Tibial nerve (tissue), 4 donors: ENCODE data around the gene WFDC5.

Source experiments
- EP300 ChIP-seq, 2 donors: sonication (generic); formaldehyde crosslinking; IDR thresholded peaks; one replicate each; pipeline ENCODE4 v1.6.1; 2017; ENCODE audit warnings: antibody characterized with exemption in 2 of 2, mild to moderate bottlenecking in 1 of 2
- POLR2A ChIP-seq, 2 donors: fragments of 450-650 bp; IDR thresholded peaks; one replicate each; pipeline ENCODE4 v1.6.1; 2017; ENCODE audit warnings: antibody characterized with exemption in 2 of 2, mild to moderate bottlenecking in 2 of 2, moderate library complexity in 2 of 2
- TF ChIP-seq, protein P1 (sequence below), 5 experiments: fragments of 200-600 bp in 3 of 5; fragments of 450-650 bp in 2 of 5; sonication (generic) in 3 of 5; IDR thresholded peaks; one replicate each; pipeline ENCODE4 v1.5.1; 2016 to 2019; ENCODE audit warnings: antibody characterized with exemption in 5 of 5, mild to moderate bottlenecking in 3 of 5, moderate library complexity in 2 of 5

- TF ChIP-seq POLR2A (IDR thresholded peaks at IDR 0.05) (no peak), EP300 (IDR thresholded peaks at IDR 0.05) (no peak)
- TF ChIP-seq, protein P1, sequence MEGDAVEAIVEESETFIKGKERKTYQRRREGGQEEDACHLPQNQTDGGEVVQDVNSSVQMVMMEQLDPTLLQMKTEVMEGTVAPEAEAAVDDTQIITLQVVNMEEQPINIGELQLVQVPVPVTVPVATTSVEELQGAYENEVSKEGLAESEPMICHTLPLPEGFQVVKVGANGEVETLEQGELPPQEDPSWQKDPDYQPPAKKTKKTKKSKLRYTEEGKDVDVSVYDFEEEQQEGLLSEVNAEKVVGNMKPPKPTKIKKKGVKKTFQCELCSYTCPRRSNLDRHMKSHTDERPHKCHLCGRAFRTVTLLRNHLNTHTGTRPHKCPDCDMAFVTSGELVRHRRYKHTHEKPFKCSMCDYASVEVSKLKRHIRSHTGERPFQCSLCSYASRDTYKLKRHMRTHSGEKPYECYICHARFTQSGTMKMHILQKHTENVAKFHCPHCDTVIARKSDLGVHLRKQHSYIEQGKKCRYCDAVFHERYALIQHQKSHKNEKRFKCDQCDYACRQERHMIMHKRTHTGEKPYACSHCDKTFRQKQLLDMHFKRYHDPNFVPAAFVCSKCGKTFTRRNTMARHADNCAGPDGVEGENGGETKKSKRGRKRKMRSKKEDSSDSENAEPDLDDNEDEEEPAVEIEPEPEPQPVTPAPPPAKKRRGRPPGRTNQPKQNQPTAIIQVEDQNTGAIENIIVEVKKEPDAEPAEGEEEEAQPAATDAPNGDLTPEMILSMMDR (IDR thresholded peaks at IDR 0.05) = no peak
Measured at GRCh38 chr20:45090481-45090880, 24.5 kb downstream of the WFDC5 start.
